GM19240 (cell line): ENCODE results near the gene IGF2R.

Experiments used
- DNase-seq: peaks from one replicate; pipeline ENCODE4 v3.0.0; 2011; ENCODE audit warnings: low spot score; ENCODE audit not compliant: insufficient read length

The IGF2R gene

DNA sequence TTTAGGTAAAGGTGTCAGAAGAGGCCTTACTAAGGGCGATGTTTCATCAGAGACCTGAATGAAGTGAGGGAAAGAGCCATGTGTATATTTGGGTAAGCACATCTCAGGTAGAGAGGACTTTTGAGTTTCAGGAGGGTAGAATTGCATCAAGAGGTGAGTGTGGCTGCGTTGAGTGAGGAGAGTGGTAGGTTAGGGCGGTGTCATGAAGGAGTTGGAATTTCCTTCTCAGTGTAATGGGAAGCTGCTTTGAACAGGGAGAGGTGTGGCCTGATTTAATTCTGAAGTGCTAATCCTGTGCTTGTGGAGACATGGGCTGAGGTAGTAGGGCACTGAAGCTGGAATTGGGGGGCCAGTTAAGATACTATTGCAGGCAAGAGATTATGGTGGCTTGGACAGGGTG is 53.9 kb downstream of the IGF2R start:
- DNase-seq: no peak

DNA sequence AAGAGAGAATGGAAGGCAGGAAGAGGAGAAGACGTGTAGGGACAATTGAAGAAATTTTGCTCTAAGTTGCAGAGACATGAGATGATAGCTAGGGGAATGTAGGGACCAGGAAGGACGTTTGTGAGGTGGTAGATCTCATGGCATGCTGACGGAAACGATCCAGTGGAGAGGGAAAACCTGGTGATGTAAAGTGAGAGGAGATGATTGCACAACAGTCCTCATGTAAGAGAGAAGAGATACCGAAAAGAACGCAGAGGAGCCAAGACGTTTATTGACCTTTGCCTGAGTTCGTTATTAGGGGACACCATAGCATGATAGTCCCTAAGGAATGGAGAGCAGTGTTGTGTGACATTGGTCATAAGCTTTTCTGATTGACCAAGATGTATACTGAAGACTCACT is 55.3 kb downstream of the IGF2R start:
- no peak for DNase-seq

DNA sequence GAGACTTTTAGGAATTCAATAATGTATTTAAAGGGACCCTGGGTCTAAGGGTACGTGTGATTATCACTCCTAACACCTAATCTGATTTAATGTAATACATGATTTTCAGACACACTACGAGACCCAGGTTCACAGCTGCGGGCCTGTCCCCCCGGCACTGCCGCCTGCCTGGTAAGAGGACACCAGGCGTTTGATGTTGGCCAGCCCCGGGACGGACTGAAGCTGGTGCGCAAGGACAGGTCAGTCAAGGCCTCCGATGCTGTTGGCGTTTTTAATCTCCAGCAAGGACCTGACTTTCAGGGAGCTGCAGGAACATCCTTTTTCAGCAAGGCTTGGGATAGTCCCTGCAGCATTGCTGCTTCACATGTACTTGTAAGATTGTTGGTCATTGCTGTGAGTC is 58.2 kb downstream of the IGF2R start:
- no peak for DNase-seq

DNA sequence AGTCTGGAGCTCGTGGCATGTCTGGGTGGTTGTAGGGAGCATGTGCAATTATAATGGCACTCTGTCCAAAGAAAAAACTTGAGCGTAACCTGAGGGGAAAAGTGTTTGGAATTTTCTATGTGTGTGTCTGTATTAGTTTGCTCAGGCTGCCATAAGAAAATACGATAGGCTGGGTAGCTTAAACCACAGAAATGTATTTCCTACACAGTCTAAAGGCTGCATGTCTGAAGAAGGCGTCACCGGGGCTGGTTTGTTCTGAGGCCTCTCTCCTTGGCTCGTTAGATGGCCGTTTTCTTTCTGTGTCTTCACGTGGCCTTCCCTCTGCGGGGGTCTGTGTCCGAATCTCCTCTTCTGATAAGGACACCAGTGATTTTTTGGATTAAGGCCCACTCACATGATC is 59.0 kb downstream of the IGF2R start:
- DNase-seq: no peak

DNA sequence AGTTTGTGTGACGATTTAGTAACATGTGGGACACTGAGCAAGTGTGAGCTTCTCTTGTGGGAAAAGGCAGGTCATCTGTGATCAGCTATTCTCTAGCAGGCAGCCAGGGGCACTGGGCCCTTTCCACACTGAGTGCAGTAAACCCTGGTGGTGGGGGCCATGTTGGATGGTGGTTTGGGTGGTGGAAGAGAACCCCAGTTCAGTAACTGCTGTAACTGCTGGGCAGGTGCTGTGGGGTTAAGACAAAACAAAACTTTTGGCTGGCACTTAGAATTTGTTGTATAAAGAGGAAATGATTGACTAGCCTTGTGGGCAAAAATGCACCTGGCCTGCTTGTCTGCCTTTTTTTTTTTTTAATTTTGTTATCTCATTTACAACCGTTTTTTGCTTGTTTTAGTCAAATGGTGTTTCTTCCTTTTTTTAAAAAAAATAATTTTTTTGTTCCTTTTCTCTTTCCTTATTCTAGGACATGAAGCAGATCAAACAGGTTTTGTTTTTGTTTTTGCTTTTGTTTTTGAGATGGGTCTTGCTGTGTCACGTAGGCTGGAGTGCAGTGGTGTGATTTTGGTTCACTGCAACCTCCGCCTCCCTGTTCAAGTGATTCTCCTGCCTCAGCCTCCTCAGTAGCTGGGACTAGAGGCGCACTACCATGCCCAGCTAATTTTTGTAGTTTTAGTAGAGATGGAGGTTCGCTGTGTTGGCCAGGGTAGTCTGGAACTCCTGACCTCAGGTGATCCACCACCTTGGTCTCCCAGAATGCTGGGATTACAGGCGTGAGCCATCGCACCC is 59.8 kb downstream of the IGF2R start:
- no peak for DNase-seq

DNA sequence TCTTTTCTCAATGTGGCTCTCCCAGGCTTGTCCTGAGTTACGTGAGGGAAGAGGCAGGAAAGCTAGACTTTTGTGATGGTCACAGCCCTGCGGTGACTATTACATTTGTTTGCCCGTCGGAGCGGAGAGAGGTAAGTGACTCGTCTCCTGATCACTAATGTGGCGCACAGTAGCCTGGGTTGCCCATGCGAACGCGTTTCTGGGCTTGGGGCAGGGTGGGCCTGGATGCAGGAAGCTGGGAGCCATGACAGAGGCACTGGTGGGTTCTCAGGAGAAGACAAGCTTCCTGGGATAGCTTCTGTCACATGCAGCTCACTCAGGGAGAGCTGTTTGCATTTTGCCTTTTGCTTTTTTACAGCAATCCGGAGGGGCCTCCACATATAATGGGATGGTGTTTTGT is 60.6 kb downstream of the IGF2R start:
- no peak for DNase-seq

DNA sequence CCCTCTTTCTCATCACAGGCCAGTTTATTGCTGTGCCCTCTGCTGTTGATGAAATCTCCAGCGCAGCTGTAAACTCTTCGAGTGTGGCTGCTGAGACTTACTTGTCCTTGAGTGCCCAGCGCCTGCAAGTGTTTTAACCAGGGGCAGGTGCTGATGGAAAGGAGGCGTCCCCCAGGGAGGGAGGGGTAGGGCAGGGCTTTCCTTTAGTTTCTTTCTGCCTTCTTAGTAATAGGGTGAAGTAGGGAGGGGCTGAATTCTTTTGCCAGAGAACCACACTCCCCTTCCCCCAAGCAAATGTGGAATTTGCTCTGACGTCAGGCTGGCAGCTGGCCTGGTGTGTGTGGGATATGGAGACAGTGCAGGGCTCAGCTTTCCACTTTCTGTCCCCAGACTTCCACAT is 61.2 kb downstream of the IGF2R start:
- DNase-seq: no peak

DNA sequence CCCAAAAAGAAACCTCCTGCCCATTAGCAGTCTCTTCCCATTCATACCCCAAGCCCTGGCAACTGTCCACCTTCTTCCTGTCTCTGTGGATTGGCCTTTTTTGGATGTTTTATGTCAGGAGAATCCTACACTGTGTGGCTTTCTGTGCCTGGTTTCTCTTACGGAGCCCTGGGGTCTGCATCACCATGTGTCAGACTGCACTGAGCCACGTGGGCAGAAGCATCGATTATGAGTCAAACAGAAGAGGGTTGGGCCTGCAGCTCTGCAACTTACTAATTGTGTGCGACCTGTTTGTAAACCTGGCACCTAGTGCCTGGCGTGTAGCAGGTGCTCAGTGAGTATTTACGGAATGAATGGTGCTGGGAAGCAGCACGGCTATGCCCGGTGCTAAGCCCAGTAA is 62.6 kb downstream of the IGF2R start:
- DNase-seq: no peak

DNA sequence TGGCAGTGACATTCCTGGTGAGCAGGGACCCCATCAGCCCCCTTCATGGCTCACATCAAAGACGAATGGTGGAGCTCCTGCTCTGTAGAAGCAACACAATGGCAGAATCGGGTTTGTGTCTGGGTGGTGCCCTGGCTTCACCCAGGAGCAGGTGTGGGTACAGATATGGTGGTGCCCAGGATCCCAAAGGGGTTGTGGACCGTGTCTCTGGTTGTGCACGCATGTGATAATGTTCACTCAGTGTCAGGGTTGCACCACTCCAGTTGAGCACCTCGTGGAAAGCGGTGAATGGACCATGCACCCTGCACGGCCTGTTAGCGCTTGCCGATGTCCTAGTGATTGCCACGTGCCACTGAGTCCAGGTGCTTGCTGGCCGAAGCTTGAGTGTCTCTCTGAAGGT is 63.0 kb downstream of the IGF2R start:
- DNase-seq: no peak

DNA sequence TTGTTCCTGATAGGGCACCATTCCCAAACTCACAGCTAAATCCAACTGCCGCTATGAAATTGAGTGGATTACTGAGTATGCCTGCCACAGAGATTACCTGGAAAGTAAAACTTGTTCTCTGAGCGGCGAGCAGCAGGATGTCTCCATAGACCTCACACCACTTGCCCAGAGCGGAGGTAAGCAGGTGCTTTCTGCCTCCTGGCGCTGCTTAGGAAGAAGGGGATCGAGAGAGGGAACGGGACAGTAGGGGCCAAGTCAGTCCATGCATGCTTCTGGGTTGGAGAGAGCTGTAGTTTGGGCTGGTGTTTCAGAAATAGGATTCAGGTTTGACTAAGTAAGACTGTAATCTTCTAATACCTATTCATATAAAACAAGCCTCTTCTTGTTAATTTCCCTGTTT is 63.7 kb downstream of the IGF2R start:
- no peak for DNase-seq

DNA sequence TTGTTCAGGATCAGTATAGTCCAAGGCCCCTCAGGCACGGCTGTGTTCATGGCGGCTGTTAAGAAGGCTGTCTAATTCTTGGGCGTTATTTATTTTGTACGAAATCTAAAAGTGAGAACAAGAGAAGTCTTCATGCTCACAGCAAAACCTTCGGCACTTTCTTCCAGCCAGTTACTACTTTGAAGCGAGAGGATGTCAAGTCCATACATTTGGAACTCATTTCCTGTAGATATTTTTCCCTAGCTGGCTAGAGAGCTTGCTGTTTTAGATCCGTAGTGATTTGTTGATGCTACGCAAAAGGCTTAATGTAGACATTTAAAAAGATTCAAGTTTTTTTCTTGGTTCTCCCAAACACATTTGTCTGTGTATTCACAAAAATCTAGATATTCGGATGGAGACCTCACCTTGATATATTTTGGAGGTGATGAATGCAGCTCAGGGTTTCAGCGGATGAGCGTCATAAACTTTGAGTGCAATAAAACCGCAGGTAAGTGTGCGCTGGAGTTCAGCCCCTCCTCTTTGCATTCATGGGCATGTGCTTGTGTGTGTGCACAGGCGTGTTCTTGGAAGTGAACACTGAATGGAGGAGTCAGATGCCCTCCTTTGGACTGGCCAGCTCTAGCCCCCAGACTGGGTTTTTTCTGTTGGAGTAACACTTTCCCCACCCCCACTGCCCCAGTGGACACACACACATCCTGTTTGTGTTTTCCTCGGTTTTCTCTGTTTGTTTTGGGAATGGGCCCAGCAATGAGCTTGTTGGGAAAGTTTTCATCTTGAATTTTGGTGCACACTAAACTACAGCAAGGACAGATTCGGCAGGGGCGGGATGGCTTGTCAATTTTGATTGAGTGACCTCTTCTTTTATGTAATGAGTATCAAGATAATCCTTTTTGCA is 65.4 kb downstream of the IGF2R start:
- DNase-seq: no peak

DNA sequence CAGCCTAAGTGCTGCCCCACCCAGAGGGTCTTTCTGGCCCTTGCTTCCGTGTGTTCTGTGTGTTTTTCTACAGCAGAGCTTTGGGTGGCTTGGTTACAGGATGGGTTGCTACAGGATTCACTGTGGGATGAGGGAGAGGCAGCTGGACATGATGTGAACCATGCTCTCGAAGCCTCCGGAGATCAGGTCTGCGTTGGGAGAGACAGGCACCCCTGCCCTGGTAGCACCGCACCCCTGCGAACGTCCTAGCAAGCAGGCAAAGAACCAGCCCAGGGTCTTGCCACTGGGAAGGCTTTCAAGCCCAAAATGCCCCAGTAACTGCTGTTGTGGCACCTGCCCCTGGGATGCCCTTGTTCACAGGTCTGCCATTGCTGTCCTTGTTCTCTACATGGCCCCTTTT is 66.4 kb downstream of the IGF2R start:
- no peak for DNase-seq

DNA sequence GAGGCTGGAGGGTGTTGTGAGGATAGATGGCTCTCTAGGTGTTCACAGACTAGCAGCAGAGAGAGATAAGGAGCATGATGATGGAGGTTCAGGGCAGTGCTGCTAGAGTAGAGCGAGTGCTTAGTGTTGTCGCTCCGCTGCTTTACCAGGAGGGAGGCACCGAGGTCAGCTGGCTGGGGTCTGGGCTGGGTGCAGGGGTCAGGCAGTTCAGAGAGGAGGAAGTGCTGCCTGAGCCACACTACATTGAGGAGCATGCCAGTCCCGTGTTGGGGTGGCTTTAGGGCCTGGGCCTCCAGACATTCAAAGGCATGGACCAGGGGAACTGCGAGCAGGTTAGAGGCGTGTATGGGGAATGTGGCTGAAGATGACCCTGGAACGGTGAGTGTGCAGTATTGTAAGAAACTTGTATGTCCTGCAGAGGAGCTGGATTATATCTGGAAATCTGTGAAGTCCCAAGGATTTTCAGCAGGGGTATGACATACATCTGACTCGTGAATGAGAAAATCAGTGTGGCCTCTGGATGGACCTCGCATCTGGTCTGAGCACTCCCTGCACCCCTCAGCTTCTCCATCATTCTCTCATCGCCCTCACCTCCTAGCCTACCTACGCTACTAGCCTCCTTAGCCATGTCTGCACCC is 66.9 kb downstream of the IGF2R start:
- DNase-seq: no peak

DNA sequence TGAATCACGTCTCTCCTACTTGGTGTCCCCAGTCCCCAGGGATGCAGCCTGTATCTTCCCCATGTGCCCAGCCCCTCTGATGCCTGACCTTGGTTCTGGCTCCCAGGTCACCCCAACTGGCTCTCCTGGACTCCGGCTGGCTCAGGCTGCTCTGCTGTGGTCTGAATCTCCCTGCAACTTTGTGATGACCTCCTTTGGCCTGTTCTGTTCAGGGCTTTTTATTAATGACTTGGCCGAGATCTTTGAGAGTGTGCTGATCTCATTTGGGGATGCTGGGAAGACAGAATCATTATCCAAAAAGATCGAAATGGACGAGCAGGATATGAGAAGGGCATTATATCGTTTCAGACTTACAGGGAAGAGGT is 67.4 kb downstream of the IGF2R start:
- no peak for DNase-seq

DNA sequence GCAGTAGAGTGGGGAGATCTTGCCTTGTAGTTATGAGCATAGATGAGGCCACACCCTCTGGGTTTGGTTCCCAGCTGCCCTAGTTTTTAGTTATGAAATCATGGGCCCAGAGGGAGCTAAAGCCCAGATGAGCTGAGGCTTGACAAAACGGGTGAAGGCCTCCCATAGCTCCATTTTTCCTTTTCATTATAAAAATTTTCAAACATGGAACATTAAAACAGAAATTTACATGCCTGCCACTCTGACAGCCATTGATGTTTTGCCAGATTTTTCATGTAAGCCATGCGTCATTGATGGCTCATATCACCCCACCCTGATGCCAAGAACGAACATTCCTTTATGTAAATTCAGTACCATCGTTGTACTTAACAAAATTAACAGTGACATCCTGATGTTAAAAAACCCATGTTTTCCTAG is 67.9 kb downstream of the IGF2R start:
- no peak for DNase-seq

DNA sequence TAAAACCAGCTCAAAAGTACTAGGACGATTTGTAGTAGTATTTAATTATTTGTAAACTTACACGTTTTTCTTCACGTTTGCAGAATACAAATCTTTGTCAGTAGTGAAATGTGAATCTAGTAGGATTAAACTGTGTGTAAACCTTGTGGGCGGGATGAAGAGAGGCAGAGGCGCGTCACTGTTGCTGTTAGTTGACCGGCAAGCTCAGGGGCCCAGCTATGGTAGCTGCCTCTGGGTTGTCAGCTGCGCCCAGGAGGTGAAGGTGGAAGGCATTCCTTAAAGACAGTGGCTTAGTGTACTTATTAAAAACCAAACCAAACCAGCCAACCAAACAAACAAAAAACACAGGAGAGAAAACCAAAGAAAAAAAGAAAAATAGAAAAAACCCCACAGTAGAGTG is 69.6 kb downstream of the IGF2R start:
- DNase-seq: no peak

DNA sequence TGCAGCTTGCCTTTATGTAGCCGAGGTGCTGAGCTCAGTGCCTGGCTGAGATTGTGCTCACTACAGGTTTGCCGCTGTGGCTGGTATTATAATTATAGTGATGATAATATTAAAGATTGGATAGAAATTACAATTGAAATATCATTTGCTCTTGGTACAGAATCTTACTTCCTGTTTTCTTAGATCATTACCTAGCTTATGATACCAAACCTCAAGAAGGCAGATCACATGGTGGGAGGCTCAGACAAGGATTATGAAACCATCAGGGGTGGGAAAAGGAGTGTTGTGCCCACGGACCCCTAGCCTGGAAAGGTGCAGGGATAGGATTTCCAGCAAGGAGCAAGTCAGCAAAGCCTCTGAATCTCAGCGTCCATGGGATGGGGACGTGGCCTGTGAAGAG is 70.6 kb downstream of the IGF2R start:
- no peak for DNase-seq

DNA sequence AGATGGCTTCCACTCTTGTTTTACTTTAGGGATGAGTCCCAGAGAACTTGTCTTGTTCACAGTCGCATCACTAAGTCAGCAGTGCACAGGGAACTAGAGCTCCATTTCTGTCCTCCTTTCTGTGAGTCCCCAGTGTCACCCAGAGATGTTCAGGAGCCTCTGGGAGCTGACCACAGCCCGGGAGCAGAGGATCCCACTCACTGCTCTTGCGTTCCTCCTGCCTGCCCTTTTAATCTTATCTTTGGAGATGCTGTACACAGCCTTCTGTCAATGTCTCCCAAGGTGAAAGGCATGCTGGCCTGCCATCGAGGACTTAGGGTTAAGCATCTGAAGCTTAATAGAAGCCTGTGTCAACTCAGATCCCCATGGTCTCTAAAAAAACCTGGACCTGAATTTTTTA is 71.2 kb downstream of the IGF2R start:
- DNase-seq: no peak

DNA sequence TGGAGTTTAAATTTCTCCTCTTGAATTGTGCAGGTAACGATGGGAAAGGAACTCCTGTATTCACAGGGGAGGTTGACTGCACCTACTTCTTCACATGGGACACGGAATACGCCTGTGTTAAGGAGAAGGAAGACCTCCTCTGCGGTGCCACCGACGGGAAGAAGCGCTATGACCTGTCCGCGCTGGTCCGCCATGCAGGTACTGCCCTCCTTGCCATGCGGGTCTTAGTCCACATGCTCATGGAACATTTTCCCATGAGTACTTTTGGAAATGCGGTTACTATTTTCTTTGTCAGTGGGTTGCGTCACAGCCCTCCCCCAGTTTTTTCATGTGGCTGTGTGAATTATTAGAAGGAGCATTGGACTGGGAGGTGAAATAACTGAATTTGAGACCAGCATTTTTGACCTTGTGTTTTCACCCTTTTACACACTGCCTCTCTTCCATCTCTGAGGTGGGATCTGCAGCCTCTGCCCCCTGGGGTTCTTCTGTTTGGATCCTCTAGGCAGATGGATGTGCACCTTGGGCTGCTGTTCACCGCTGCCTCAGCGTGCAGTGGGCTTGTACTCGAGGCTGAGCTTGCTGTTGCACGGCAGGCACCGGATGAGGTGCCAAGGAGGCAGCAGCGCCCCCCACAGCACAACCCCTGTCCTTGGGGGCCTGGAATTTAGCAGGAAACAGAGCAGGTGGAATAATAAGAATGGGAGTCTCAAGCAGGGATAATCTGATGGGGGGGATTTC is 71.8 kb downstream of the IGF2R start:
- no peak for DNase-seq

DNA sequence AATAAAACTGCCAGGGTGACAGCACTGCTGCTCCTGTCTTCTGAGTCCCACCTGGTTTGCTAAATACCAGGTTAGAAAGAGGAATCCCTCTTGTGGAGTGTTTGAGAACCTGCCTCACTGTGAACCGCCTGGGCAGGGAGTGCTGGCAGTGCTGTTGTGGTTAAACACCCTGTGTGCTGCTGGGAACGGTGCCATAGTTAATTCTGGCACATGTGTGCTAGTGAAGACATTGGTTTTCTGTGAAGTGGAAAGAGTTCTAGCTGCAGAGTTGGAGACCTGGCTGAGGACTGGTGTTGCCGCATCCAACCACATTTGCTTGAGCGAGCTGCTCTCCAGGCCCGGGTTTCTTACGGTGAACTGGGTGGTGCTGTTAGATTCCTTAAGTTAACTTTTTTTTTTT is 72.7 kb downstream of the IGF2R start:
- no peak for DNase-seq

DNA sequence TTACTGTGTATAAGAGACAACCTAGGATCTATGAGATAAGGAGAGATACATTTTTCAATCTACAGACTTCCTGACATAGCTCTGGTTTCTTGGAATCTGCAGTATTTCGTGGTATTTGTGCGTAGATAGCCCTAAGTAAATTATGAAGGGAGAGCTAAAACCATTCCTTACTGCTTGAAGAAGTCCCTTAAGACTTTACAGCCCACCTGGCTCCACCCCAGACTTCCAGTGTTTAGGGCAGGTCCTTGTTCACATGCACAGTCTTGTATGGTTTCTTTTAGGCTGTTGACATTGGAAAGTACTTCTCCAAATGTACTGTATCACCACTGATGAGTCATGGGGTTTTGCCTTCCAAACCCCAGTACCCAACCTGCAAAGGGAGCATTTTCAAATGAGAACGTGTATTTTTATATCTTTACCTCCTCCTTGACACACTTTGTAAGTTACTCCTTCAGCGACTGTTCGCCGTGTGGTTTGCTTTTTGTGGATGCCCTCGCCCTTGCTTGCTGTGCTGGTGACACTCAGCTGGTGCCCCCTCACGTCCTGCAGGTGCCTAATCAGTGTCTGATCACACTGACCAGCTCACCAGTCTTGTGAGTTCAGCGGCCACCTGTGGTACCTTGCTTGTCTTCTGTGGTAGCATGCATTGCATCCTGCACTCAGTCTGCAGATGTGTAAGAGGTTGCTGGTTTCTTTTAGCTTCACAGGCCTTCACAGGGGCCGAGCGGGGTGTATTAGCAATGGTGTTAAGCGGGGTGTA is 73.3 kb downstream of the IGF2R start:
- no peak for DNase-seq
